HG03103 (cell line): ENCODE measurements around the gene CDH15.

ENCODE experiments used
- ATAC-seq: cut with Tn5 transposase; IDR thresholded peaks from one replicate; pipeline ENCODE4 v1.9.1; 2021; ENCODE audit warnings: low read depth; ENCODE audit not compliant: unreplicated experiment

CDH15 gene

DNA sequence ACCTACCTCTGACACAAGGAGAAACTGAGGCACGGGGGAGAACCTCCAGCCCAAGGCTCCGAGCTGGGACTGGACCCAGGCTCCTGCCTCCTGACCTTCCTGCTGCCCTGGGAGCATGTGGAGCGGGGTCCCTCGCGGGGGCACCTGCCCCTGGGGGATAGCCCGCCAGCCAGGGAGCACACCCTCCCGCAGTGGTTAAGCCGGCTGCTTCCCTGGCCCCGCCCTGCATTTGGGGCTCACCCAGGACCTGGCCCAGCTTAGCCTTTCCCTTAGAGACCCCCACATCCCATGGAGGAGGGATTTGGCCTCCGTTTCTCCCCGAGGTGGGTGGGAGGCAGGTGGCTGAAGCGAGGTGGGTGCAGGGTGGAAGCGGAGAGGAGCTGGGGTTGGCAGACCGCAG is 1.8 kb upstream of the CDH15 start:
- no peak for ATAC-seq

DNA sequence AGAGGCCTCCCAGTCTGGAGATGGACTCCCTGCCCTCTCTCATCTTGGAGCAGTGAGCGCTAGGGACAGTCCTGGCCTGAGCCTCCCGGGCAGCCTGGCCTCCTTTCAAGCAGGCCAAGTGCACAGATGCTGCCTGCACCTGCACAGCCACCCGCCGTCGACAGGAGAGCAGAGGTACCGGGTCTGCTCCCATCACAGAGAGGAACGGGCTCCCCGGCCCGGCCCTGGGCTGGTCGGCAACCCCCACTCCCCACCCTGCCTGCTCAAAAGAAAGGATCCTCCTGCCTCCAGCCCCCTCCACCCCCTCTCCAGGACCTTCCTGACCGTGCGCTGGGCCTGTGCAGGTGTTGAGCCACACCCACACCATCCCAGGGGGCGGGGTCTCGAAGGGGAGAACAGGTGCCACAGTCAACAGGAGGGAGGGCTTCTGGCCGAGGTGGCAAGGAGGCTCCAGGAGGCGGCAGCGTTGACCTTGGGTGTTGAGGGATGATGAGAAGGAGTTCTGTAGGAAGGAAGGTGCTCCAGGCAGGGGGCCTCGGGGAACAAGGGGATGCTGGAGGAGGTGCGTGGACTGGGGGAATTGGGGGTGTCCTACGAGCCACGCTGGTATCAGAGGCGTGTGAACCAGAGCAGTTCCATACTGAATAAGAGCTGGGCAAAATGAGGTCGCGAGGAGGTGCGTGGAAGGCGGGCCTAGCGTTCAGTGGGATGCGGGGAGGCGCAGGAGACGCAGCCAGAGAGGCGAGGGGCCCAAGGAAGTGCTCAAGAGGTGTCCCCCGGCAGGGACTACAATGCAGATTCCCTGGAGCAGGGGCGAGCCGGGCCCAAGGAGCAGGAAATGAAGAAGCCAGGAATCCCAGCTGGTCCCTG is 967 bp upstream of the CDH15 start:
- no peak for ATAC-seq

DNA sequence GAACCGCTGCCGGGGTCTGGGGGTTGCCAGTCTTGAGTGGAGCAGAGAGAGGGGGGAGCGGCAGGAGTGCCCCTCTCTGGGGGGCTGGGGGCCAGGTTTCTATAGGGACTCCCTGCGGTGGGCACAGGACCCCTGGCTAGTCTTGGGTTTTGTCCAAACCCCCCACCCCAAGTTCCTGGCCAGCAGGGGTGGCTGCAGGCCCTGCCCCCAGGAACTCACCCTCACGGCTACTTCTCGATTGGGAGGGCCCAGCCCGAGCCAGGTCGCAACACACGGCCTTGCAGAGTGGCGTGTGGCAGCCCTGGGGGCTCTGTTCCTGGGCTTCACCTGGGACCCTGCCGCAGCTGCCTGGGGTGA is 601 bp downstream of the CDH15 start:
- ATAC-seq, result no peak

DNA sequence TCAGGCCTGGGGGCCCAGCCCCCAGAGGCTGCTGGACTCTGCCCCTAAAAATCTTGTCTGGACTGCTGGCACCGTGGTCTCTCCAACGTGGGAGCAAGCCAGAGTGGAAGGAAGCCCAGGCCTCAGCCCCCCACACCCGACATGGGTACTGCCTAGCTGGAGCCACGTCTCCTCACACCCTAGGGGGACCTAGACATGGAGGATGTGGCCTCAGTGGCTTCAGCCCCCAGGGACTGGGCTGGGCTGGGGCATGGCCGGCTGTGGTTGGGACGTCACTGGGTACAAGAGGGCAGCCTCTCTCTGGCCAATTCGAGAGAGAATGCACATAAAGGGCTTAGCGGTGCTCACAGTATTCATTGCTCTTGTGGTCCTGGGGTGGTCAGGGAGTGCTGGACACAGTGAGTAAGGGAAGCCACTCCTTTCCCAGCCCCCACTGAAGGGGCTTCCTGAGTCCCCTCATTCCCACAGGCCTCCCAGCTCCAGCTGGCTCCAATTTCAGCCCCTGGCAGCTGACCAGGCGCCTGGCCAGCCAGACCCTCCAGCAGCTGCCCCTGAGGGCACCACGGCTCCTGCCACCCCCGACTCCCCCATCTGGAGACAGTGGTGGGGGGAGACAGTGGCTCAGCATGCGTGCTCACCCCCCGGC is 1.1 kb downstream of the CDH15 start:
- ATAC-seq, result no peak

DNA sequence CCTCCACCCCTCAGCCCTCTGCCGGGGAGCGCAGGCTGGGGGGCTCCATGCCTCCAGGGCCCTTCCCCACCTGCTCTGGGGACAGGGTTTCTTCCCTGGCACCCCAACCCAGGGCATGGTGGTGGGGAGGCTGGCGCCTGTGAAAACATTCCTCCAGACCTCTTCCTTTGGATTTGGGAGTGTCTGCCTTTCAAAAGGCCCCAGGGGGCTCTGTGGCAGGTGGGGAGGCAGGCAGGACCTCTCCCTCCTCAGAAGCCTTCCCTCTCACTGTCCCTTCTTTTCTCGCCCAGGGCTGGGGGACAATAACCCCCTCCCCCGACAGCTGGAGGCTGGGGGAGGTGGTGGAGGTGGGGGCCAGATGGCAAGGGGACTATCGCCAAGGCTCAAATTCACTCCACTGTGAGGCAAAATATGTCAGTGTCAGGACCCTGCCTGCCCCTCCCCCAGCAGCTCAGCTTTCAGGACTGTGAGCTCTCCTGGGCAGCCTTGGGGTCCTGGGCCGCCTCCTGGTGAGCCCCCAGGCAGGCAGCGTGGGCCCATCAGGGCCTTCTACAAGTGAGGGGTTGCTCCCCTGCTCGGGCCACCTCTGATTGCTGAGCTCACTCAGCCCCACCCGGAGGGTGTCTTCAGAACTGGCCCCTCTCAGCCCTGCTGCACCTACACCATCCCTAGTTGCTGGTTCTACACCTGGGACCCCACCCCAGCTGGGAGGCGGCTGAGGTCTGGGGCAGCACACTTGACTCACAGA is 1.8 kb downstream of the CDH15 start:
- ATAC-seq, result no peak

DNA sequence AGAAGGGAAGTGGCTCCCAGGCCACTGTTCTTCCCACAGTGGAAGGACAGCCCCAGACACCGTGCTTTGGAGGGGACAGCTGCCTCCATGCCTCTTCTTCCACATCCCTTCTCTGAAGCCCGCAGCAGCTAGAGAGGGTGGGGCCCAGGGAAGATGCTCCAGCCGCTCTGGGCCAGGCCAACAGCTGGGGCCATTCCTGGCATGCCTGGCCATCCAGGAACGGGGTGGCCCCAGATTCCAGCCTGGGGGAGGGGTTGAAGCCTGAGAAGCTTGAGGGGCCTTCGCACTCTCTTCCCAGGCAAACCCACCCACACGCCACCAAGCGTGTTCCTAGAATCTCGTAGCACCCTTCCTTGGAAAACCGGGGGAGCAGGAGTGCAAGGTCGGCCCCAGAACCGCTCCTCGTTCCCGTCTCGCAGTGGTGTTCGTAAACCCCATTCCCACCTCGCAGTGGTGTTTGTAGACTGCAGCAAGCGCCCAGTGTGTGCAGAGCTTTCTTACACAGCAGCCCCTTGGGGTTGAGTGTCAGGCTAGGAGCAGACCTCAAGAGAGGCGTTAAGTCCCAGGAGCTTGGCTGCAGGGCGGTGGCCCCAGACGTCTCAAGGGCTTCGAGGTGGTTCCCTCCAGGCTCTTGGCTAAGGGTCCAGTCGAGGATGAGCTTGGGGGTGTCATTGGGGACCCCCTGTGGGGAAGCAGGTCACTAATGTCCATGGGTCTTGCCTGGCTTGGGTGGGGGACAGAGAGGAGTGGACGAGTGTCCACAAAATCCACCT is 2.7 kb downstream of the CDH15 start:
- no peak for ATAC-seq

DNA sequence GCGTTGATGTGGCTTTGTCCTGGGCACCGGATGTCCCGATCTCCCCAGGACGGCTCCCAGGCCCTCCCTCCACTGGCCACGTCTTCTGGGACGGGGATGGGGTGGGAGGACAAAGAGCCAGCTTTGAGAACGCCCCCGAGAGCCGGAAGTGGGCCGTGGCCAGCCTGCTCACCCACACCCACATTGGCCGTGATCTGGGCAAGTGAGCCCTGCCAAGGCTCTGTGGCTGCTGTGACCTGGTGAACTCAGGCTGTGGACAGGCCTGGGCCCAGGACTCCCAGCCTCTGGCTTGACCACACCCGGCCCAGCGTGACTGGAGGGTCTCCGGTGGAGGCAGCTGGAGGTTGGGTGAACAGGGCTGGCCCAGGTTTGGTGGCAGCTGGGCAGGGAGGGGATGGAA is 3.3 kb downstream of the CDH15 start:
- no peak for ATAC-seq

DNA sequence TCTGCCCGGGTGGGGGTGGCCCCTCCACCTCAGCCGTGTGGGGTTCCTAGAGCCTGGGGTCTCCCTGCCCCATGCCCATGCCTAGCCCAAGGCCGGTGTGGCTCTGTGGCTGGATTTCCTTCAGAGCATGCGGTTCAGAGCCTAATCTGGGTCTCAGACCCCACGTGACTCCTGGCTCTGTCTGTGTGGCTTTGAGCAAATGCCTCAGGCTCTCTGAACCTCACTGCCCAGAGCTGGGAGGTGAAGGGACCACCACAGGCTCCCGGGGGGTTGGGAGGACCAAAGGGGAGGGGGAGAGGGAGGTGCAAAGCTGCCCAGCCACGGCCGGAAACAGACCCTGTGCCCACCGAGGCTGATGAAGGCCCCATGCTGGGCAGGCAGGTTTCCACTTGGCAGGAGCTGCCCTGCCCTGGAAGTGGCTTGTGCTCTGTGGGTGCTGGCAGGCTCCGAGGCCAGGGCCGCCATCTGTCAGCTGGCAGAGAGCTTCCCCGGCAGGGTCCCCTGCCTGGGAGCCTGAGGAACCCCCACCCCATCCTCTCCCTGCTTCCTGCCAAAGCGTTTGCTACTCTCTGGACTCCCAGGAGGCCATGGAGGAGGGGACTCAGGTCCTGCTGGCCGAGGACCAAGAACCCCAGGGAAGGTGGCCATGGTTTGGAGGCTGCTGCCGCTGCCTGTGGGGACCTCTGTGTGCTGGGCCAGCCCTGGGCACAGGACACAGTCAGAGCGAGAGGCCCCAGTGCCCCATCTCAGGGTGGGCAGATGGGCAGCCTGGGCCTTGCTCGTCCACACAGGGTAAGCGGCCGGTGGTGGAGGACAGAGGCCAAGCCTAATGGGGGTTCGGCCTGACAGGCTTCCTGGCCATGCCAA is 4.0 kb downstream of the CDH15 start:
- no peak for ATAC-seq

DNA sequence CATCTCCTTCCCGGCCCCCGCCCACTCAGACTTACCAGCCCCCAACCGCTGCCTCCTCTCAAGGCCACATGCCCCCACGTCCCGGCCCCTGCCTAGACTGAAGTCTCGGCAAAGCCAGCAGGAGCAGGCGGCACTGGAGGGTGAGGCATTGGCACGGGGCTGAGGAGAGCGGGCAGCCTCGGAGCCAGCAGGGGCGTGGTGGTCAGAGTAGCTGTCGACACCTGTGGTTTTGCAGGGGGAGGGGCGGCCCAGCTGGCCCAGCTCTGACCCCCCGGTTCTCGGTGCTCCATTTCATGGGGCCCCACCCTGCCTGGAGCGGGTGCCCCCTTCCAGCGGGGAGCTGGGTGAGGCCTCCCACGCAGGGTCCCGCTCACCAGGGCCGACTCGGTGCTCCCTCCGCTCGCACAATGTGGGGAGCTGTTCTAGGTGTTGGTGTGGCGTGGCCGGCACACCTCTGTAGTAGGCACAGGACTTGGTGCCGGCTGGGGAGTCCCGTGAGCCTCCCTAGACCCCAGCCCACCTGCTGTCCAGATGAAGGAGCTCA is 4.7 kb downstream of the CDH15 start:
- no peak for ATAC-seq

DNA sequence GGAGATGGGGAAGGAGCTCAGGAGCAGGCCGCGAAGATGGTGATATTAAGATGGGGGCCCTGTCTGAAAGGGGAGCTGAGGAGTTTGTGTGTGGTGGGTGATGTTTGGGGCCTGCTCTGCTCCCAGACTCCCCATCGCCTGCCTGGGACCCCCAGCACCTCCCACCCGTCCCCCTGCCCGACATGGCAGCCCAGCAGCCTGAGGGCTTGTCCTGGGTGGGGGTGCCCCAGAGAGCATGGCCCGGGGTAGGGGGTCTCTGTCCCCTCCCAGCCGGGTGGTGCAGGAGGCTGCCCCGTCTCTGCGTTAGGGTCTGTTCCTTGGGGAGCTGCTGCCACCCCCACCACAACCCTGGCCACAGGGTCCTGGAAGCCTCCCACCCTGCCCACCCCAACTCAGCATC is 5.2 kb downstream of the CDH15 start:
- ATAC-seq, result no peak

DNA sequence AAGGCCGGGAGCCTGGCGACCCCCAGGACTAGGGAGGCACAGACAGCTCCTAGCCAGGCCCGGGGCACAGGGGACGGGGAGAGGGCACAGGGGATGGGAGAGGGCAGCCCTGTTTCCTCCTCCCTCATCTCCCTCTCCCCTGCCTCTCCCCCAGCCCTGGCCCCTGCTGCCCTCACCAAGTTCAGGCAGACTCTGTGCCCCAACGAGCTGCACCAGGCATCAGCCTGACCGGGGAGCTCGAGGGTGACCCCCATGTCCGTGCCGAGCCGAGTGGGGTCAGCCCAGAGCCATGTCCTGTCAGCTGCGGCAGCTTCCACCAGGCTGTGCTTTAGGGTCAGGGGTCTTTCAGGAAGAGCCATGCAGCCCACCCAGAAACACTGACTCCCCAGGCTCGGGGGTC is 6.0 kb downstream of the CDH15 start:
- no peak for ATAC-seq

DNA sequence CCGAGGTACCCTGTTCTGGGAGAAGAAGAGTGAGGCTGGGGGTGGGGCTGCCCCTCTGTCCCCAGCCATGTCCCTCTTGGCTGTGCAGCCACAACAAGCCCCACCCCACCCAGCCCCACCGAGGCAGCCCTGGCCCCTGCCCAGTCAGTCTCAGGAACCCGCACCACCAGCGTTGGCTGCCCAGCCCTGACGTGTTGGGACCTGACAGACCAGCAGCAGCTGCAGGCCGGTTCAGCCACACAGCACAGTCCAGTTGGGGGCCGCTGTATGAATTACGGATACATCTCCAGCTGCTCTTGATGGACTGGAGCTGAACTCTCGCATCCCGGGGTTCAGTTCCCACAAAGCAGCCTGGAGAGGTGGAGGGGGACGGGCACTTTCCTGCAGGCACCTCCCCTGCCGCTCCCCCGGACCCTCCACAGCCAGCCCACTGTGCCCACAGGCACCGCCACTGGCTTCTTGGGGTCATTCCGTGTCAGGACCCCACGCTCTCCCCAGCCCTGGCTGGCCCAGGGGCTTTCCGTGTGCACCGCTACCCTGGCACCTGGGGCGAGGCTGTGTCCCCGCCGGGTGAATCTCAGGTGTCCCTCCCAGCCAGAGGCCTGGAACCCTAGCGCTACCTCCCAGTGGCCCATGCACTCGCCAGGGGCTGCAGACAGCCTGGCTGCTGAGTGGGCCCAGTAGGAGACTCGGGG is 7.1 kb downstream of the CDH15 start:
- no peak for ATAC-seq

DNA sequence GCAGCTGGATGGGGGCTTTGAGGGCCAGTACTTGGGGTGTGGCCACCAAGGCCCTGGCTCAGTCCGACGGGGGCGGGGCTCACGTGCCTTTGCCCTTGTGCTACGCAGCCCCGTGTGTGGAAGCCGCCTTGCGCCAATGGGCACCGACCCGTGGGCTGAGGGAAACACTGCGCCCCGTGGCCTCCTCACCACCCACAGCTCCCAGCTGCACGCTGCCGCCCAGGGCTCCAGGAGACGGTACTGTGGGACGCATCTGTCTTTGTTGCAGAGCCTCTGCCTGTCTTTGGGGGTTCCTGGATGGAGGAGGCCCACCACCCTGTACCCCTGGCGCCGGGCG is 7.6 kb downstream of the CDH15 start:
- ATAC-seq, result no peak

DNA sequence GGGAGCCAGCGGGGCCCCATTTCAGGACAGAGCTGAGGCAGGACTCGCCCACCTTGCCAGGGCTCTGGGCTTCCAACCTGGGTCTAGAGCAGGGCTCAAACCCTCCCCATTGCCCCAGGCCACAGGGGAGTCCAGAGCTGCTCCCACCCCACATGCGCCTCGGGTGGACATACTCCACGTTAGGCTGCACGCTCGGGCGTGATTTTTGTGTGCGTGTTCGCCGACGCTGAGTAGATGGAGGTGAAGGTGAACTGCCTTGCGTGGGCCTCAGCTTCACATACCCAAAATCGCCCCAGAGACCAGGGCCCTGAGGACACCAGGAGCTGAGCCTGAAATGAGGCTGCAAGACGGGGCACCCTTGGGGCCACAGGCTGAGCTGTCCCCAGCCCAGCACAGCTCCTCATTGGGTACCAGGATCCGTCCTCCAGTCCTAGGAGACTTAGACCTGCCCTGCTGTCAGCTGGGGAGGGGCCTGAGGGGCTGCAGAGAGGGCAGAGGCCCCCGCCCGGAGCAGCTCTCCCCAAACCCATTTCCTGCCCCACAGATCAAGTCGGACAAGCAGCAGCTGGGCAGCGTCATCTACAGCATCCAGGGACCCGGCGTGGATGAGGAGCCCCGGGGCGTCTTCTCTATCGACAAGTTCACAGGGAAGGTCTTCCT is 8.2 kb downstream of the CDH15 start:
- no peak for ATAC-seq

DNA sequence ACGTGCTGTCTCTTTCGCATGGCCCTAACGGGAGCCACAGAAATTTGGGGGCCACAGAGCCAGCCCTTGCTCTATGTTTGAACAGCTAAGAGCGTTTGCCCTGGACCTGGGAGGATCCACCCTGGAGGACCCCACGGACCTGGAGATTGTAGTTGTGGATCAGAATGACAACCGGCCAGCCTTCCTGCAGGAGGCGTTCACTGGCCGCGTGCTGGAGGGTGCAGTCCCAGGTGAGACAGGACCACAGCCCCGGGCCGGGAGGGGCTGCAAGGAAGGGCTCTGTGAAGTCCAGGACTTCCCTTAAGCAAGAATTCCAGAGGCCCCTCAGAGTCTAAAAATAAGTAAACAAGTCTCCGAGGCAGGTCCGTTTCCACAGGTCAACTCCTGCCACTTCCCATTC is 11.9 kb downstream of the CDH15 start:
- no peak for ATAC-seq

DNA sequence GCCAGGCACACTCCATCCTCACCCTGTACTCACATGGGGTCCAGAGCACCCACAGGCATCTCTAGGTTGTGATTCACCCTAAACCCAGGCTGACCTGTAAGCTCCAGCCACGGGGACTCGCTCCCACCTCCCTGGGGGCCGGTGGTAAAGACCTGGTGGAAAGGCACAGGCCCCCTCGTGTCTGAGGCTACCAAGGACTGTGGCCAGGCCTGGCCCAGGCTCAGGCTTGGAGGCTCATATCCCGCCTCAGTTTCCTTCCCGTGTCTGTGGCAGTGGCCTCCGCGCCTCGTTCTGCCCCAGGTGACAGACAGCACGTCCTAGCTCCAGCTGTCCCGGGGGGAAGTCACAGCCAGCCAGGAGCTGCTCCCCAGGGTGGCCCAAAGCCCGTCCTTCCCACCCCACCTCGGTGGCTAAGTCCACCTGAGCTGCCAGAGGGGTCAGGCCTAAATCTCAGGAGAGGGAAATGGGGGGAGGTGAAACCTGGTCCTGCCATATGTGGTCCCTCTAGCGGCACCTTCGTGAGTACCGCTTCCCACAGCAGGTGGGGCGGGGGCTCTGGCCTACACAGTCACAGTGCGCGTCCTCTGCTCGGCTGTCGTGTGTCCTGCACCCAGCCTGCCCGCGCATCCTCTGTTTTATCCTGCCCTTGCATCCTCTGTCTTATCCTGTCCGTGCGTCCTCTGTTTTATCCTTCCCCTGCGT is 12.6 kb downstream of the CDH15 start:
- ATAC-seq, result no peak

DNA sequence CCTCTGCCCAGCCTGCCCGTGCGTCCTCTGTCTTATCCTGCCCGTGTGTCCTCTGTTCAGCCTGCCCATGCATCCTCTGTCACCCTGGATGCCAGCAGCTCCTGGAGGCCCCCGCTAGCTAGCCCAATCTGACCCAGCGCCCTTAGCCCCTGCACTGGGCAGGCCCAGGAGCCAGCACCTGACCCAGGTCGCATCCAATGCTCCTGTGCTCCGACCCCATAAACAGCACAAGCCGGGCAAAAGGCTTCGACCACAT is 13.1 kb downstream of the CDH15 start:
- no peak for ATAC-seq
